Lower leg skin (tissue), 3 donors: ENCODE measurements around the gene KCNB1.

Source experiments
- POLR2A ChIP-seq, 2 donors: fragments of 450-650 bp; IDR thresholded peaks; one replicate each; pipeline ENCODE4 v1.6.1; 2016 to 2017; ENCODE audit warnings: antibody characterized with exemption in 2 of 2, mild to moderate bottlenecking in 1 of 2, moderate library complexity in 1 of 2
- TF ChIP-seq, protein P1 (sequence below), 3 donors: fragments of 450-650 bp; IDR thresholded peaks; one replicate each; pipeline ENCODE4 v1.5.1; 2016; ENCODE audit warnings: antibody characterized with exemption in 3 of 3, mild to moderate bottlenecking in 3 of 3, moderate library complexity in 2 of 3

DNA sequence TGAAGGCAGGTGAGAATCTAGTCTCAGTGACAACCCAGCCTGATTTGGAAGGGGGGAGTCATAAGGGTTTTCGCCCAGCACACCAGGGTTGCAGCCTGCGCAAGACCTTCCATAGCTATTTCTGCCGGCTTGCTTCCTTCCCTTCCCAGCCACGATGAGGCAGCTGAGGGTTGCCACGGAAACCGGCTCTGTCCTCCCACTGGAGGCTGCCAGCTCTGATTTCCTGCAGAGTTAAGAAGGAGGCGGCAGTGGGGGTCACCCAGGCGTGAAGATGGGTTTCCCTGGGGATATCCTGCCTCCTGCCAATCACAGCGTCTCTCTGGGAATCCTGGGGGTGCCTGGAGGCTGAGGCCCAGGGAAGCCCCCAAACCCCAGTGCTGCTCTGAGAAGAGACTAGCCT is 23.1 kb upstream of the KCNB1 start:
- no peak for TF ChIP-seq POLR2A (IDR thresholded peaks at IDR 0.05)
- TF ChIP-seq, protein P1, sequence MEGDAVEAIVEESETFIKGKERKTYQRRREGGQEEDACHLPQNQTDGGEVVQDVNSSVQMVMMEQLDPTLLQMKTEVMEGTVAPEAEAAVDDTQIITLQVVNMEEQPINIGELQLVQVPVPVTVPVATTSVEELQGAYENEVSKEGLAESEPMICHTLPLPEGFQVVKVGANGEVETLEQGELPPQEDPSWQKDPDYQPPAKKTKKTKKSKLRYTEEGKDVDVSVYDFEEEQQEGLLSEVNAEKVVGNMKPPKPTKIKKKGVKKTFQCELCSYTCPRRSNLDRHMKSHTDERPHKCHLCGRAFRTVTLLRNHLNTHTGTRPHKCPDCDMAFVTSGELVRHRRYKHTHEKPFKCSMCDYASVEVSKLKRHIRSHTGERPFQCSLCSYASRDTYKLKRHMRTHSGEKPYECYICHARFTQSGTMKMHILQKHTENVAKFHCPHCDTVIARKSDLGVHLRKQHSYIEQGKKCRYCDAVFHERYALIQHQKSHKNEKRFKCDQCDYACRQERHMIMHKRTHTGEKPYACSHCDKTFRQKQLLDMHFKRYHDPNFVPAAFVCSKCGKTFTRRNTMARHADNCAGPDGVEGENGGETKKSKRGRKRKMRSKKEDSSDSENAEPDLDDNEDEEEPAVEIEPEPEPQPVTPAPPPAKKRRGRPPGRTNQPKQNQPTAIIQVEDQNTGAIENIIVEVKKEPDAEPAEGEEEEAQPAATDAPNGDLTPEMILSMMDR (IDR thresholded peaks at IDR 0.05): no peak
